ENCODE results near the gene NISCH. TPM values are rescaled to one million over a fixed set of nuclear protein-coding genes. Genes with fewer than 3 reads are reported as not detected.
A peak's percentile ranks its signal among the peaks of the same experiment; 100 is the strongest.

NISCH gene
- polyA plus RNA-seq, 1 donor (not counting 4 experiments of a cell fraction or from before 2014, with no cell fraction given), result 48.1 TPM

- Histone ChIP-seq H3K4me3 (ENCODE audit: control insufficient read depth in 2 of 3, extremely low read depth in 1 of 3, insufficient read depth in 2 of 3, low read depth in 1 of 3, low read length in 3 of 3) (peak overlapping the region in 1 of 3 experiments; percentile 11), H3K79me2 (ENCODE audit: control insufficient read depth, insufficient read depth, low read length) (no peaks in the 10 kb centered on the region), H3K9me3 (ENCODE audit: control insufficient read depth, low read depth, low read length) (no peaks in the 10 kb centered on the region), H3K9me1 (ENCODE audit: control insufficient read depth, extremely low read depth, insufficient read depth, low read length) (no peaks in the 10 kb centered on the region), H3K9ac (ENCODE audit: control insufficient read depth, extremely low read depth, insufficient read depth, low read length) (no peak overlapping the region), H3K4me1 (ENCODE audit: control insufficient read depth, extremely low read depth, insufficient read depth, low read length) (peaks cover 22% of the 10 kb centered on the region), H3K4me2 (ENCODE audit: control insufficient read depth, extremely low read depth, insufficient read depth, low read depth, low read length) (peak overlapping the region; percentile 39), H4K20me1 (ENCODE audit: control insufficient read depth, extremely low read depth, insufficient read depth, low read length) (no peaks in the 10 kb centered on the region), H2AFZ (ENCODE audit: control insufficient read depth, low read length) (peak overlapping the region; percentile 79), H3K27ac (ENCODE audit: control insufficient read depth, insufficient read depth, low read length) (no peak overlapping the region), H3K36me3 (ENCODE audit: control insufficient read depth in 2 of 2, extremely low read depth in 1 of 2, insufficient read depth in 2 of 2, low read length in 2 of 2) (no peaks in the 10 kb centered on the region), H3K27me3 (ENCODE audit: control insufficient read depth, extremely low read depth, insufficient read depth, low read length) (no peaks in the 10 kb centered on the region)
- dilution Hi-C loops (cut with MboI; ENCODE audit: extremely low pct_ligation_motif_present, low sequenced_read_pairs), result no loop called here
- TF ChIP-seq CTCF (optimal IDR thresholded peaks at IDR 0.05 in 1 of 3, IDR thresholded peaks at IDR 0.05 in 1 of 3, conservative IDR thresholded peaks at IDR 0.05 in 1 of 3; ENCODE audit: extremely low read depth in 1 of 3, insufficient read depth in 2 of 3, low read length in 3 of 3) (no peak), EZH2 (IDR thresholded peaks at IDR 0.05; ENCODE audit: low read length) (no peak)
- DNase-seq (ENCODE audit: low read depth, low spot score) (no peak), FAIRE-seq (peak; percentile 81)
Observed at GRCh38 chr3:52433996-52434479, 21.4 kb upstream of the NISCH start.

GRCh38 chr3:52434491-52435115 is 20.8 kb upstream of the NISCH start:
- Histone ChIP-seq H3K9me3 (ENCODE audit: control insufficient read depth, low read depth, low read length) (no peaks in the 10 kb centered on the region), H3K79me2 (ENCODE audit: control insufficient read depth, insufficient read depth, low read length) (no peaks in the 10 kb centered on the region), H4K20me1 (ENCODE audit: control insufficient read depth, extremely low read depth, insufficient read depth, low read length) (no peaks in the 10 kb centered on the region), H3K4me1 (ENCODE audit: control insufficient read depth, extremely low read depth, insufficient read depth, low read length) (peaks cover 22% of the 10 kb centered on the region), H3K9me1 (ENCODE audit: control insufficient read depth, extremely low read depth, insufficient read depth, low read length) (no peaks in the 10 kb centered on the region), H3K9ac (ENCODE audit: control insufficient read depth, extremely low read depth, insufficient read depth, low read length) (no peak overlapping the region), H3K36me3 (ENCODE audit: control insufficient read depth in 2 of 2, extremely low read depth in 1 of 2, insufficient read depth in 2 of 2, low read length in 2 of 2) (no peaks in the 10 kb centered on the region), H3K4me2 (ENCODE audit: control insufficient read depth, extremely low read depth, insufficient read depth, low read depth, low read length) (peak overlapping the region; percentile 39), H2AFZ (ENCODE audit: control insufficient read depth, low read length) (no peak overlapping the region), H3K4me3 (ENCODE audit: control insufficient read depth in 2 of 3, extremely low read depth in 1 of 3, insufficient read depth in 2 of 3, low read depth in 1 of 3, low read length in 3 of 3) (no peak overlapping the region), H3K27me3 (ENCODE audit: control insufficient read depth, extremely low read depth, insufficient read depth, low read length) (no peaks in the 10 kb centered on the region), H3K27ac (ENCODE audit: control insufficient read depth, insufficient read depth, low read length) (no peak overlapping the region)
- TF ChIP-seq CTCF (optimal IDR thresholded peaks at IDR 0.05 in 1 of 3, IDR thresholded peaks at IDR 0.05 in 1 of 3, conservative IDR thresholded peaks at IDR 0.05 in 1 of 3; ENCODE audit: extremely low read depth in 1 of 3, insufficient read depth in 2 of 3, low read length in 3 of 3) (no peak), EZH2 (IDR thresholded peaks at IDR 0.05; ENCODE audit: low read length) (no peak)
- no peak for FAIRE-seq
- dilution Hi-C loops (cut with MboI; ENCODE audit: extremely low pct_ligation_motif_present, low sequenced_read_pairs), result no loop called here
- no peak for DNase-seq (ENCODE audit: low read depth, low spot score)
